Parathyroid adenoma (tissue), 2 donors: ENCODE results near the gene PTPN14.

ENCODE experiments used
- H2AFZ ChIP-seq: fragments of 300-600 bp; sonication (generic); one replicate; pipeline ENCODE4 v1.7.0; 2017; ENCODE audit warnings: antibody characterized with exemption, mild to moderate bottlenecking
- H3K27ac ChIP-seq: fragments of 300-600 bp; sonication (generic); one replicate; pipeline ENCODE4 v1.7.0; 2017
- H3K27me3 ChIP-seq: fragments of 300-600 bp; sonication (generic); one replicate; pipeline ENCODE4 v1.7.0; 2017; ENCODE audit warnings: low read length; ENCODE audit not compliant: control insufficient read depth, insufficient read depth
- H3K36me3 ChIP-seq: fragments of 300-600 bp; sonication (generic); one replicate; pipeline ENCODE4 v1.7.0; 2017; ENCODE audit warnings: low read length; ENCODE audit not compliant: control insufficient read depth, insufficient read depth
- H3K4me1 ChIP-seq: fragments of 300-600 bp; sonication (generic); one replicate; pipeline ENCODE4 v1.7.0; 2017; ENCODE audit warnings: control low read depth
- H3K4me2 ChIP-seq: fragments of 300-600 bp; sonication (generic); one replicate; pipeline ENCODE4 v1.7.0; 2017; ENCODE audit warnings: low read length
- H3K4me3 ChIP-seq: fragments of 300-600 bp; sonication (generic); one replicate; pipeline ENCODE4 v1.7.0; 2017; ENCODE audit warnings: low read depth, low read length
- H3K79me2 ChIP-seq: fragments of 300-600 bp; sonication (generic); one replicate; pipeline ENCODE4 v1.7.0; 2017; ENCODE audit warnings: control low read depth
- H3K9ac ChIP-seq: fragments of 300-600 bp; sonication (generic); one replicate; pipeline ENCODE4 v1.7.0; 2017; ENCODE audit warnings: mild to moderate bottlenecking
- H3K9me3 ChIP-seq: fragments of 300-600 bp; sonication (generic); one replicate; pipeline ENCODE4 v1.7.0; 2017; ENCODE audit warnings: low read length; ENCODE audit not compliant: control insufficient read depth
- CTCF ChIP-seq: fragments of 300-600 bp; sonication (generic); IDR thresholded peaks from one replicate; pipeline ENCODE4 v1.7.0; 2017; ENCODE audit warnings: antibody characterized with exemption, mild to moderate bottlenecking
- donor health status: primary hyperparathyroidism.

PTPN14 gene

GRCh38 chr1:214393086-214393485 lies 158.3 kb downstream of the PTPN14 start:
- Histone ChIP-seq H3K27me3 (no peaks in the 10 kb centered on the region), H3K4me3 (no peak overlapping the region), H3K4me2 (no peak overlapping the region), H3K9ac (no peak overlapping the region), H2AFZ (no peak overlapping the region), H3K4me1 (no peaks in the 10 kb centered on the region), H3K79me2 (no peaks in the 10 kb centered on the region), H3K9me3 (no peaks in the 10 kb centered on the region), H3K27ac (no peak overlapping the region), H3K36me3 (no peaks in the 10 kb centered on the region)
- no peak for TF ChIP-seq CTCF

- Histone ChIP-seq H3K4me1 (no peaks in the 10 kb centered on the region), H2AFZ (no peak overlapping the region), H3K4me3 (no peak overlapping the region), H3K9me3 (no peaks in the 10 kb centered on the region), H3K79me2 (no peaks in the 10 kb centered on the region), H3K27me3 (no peaks in the 10 kb centered on the region), H3K36me3 (no peaks in the 10 kb centered on the region), H3K9ac (no peak overlapping the region), H3K4me2 (no peak overlapping the region), H3K27ac (no peak overlapping the region)
- TF ChIP-seq CTCF = no peak
Measured at GRCh38 chr1:214391873-214392645, 159.3 kb downstream of the PTPN14 start.

- no peak overlapping the region for H3K9ac ChIP-seq
- H3K9me3 ChIP-seq = no peaks in the 10 kb centered on the region
- H3K4me2 ChIP-seq = no peak overlapping the region
- H3K27me3 ChIP-seq = no peaks in the 10 kb centered on the region
- H2AFZ ChIP-seq = no peak overlapping the region
- no peak overlapping the region for H3K4me3 ChIP-seq
- no peaks in the 10 kb centered on the region for H3K4me1 ChIP-seq
- H3K79me2 ChIP-seq = no peaks in the 10 kb centered on the region
- no peak overlapping the region for H3K27ac ChIP-seq
- H3K36me3 ChIP-seq = no peaks in the 10 kb centered on the region
- TF ChIP-seq CTCF = no peak
Measured at GRCh38 chr1:214389734-214390133, 161.7 kb downstream of the PTPN14 start.

GRCh38 chr1:214386747-214387146 lies 164.7 kb downstream of the PTPN14 start:
- Histone ChIP-seq H3K36me3 (no peaks in the 10 kb centered on the region), H3K4me2 (no peak overlapping the region), H3K4me3 (no peak overlapping the region), H2AFZ (no peak overlapping the region), H3K4me1 (no peaks in the 10 kb centered on the region), H3K9me3 (no peaks in the 10 kb centered on the region), H3K79me2 (no peaks in the 10 kb centered on the region), H3K9ac (no peak overlapping the region), H3K27me3 (no peaks in the 10 kb centered on the region), H3K27ac (no peak overlapping the region)
- no peak for TF ChIP-seq CTCF

GRCh38 chr1:214386333-214386732 lies 165.1 kb downstream of the PTPN14 start:
- no peak for TF ChIP-seq CTCF
- H3K27me3 ChIP-seq = no peaks in the 10 kb centered on the region
- H3K9ac ChIP-seq = no peak overlapping the region
- no peak overlapping the region for H2AFZ ChIP-seq
- no peaks in the 10 kb centered on the region for H3K79me2 ChIP-seq
- no peak overlapping the region for H3K4me3 ChIP-seq
- H3K9me3 ChIP-seq = no peaks in the 10 kb centered on the region
- H3K36me3 ChIP-seq = no peaks in the 10 kb centered on the region
- H3K4me2 ChIP-seq = no peak overlapping the region
- H3K27ac ChIP-seq = no peak overlapping the region
- H3K4me1 ChIP-seq = no peaks in the 10 kb centered on the region
